Putamen (tissue), 1 donor: ENCODE results near the gene LIN7B.

Source experiments
- DNase-seq: peaks from one replicate; pipeline ENCODE4 v3.0.0-alpha.2; 2016; ENCODE audit warnings: low spot score

The LIN7B gene

GRCh38 chr19:49165111-49165750, 51.1 kb downstream of the LIN7B start:
- no peak for DNase-seq

GRCh38 chr19:49165865-49166301, 51.7 kb downstream of the LIN7B start:
- no peak for DNase-seq

GRCh38 chr19:49167857-49168409, 53.8 kb downstream of the LIN7B start:
- no peak for DNase-seq
